MM.1S (cell line): Measurements from ENCODE around the gene ABCA1.

ENCODE experiments used
- DNase-seq: peaks from one replicate; pipeline ENCODE4 v3.0.0-alpha.2; 2015
- H2AFZ ChIP-seq: fragments of 300-600 bp; sonication (generic); 2 replicates; pipeline ENCODE4 v1.6.0; 2016; ENCODE audit warnings: antibody characterized with exemption, low read length
- H3F3A ChIP-seq: fragments of 300-600 bp; sonication (generic); 2 replicates; pipeline ENCODE4 v1.6.1; 2016; ENCODE audit warnings: mild to moderate bottlenecking, antibody characterized with exemption, low read length, moderate library complexity, mixed read lengths; ENCODE audit not compliant: insufficient read depth
- H3K27ac ChIP-seq: fragments of 300-600 bp; sonication (generic); 2 replicates; pipeline ENCODE4 v1.5.1; 2016; ENCODE audit warnings: mild to moderate bottlenecking, low read length
- H3K27me3 ChIP-seq: fragments of 300-600 bp; sonication (generic); replicated peaks from 2 replicates; pipeline ENCODE4 v1.6.0; 2016; ENCODE audit warnings: low read length; ENCODE audit not compliant: insufficient read depth
- H3K36me3 ChIP-seq: fragments of 300-600 bp; sonication (generic); replicated peaks from 2 replicates; pipeline ENCODE4 v1.6.1; 2016; ENCODE audit warnings: mild to moderate bottlenecking, low read length, mixed read lengths; ENCODE audit not compliant: insufficient read depth
- H3K4me1 ChIP-seq: fragments of 300-600 bp; sonication (generic); 2 replicates; pipeline ENCODE4 v1.6.1; 2016; ENCODE audit warnings: low read length, mixed read lengths
- H3K4me2 ChIP-seq: fragments of 300-600 bp; sonication (generic); 2 replicates; pipeline ENCODE4 v1.6.0; 2016; ENCODE audit warnings: low read depth, low read length
- H3K4me3 ChIP-seq: fragments of 300-600 bp; sonication (generic); 2 replicates; pipeline ENCODE4 v1.5.1; 2016; ENCODE audit warnings: low read length, mixed read lengths
- H3K79me2 ChIP-seq: fragments of 300-600 bp; sonication (generic); 2 replicates; pipeline ENCODE4 v1.6.1; 2016; ENCODE audit warnings: mixed run types, low read length, mixed read lengths
- H3K9ac ChIP-seq: fragments of 300-600 bp; sonication (generic); 2 replicates; pipeline ENCODE4 v1.6.1; 2016; ENCODE audit warnings: low read length, mixed read lengths
- H3K9me2 ChIP-seq: fragments of 300-600 bp; sonication (generic); replicated peaks from 2 replicates; pipeline ENCODE4 v1.6.1; 2016; ENCODE audit warnings: mild to moderate bottlenecking, low read length, mixed read lengths; ENCODE audit not compliant: insufficient read depth
- H3K9me3 ChIP-seq: fragments of 300-600 bp; sonication (generic); replicated peaks from 2 replicates; pipeline ENCODE4 v1.6.1; 2016; ENCODE audit warnings: mild to moderate bottlenecking, low read length, mixed read lengths; ENCODE audit not compliant: insufficient read depth
- H4K20me1 ChIP-seq: fragments of 300-600 bp; sonication (generic); 2 replicates; pipeline ENCODE4 v1.6.1; 2016; ENCODE audit warnings: mild to moderate bottlenecking, low read length, moderate library complexity, mixed read lengths; ENCODE audit not compliant: insufficient read depth
- CTCF ChIP-seq: fragments of 300-600 bp; sonication (generic); IDR thresholded peaks from 2 replicates; pipeline ENCODE4 v1.5.1; 2016; ENCODE audit warnings: antibody characterized with exemption, low read length, mixed read lengths
- EZH2 ChIP-seq: fragments of 300-600 bp; sonication (generic); optimal IDR thresholded peaks from 2 replicates; pipeline ENCODE3; 2017; ENCODE audit warnings: low read depth, mild to moderate bottlenecking, antibody characterized with exemption, low read length, mixed read lengths
- EZH2phosphoT487 ChIP-seq: fragments of 300-600 bp; sonication (generic); IDR thresholded peaks from 2 replicates; pipeline ENCODE4 v1.6.1; 2018; ENCODE audit warnings: antibody characterized with exemption, low read length

Gene ABCA1

DNA sequence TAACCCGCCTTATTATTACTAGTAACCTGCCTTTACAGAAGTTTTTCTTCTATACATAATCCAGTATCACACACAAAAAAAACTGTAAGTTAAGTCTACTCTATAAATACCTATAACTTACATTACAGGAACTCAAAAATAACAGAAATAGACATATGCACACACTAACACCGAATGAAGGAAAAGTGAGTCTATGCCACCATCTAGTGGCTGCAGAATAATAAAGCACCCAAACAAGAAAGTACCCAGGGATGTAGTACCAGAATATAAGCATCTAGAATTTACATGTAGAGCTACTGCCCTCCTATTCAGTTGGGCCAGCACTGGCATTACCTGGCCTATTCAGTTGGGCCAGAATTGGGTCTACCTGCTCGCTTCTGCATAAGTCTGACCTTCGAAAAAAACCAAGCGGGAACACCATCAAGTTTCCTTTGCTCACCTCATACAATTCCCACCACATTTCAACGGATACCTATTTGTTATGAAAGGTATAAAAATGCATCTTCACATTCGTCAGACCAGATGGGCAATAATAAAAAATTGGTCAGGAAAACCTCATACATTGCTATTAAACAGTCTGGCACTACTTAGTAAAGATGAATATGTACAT lies 184.5 kb downstream of the ABCA1 start:
- Histone ChIP-seq H3K4me3 (no peak overlapping the region), H2AFZ (no peak overlapping the region), H3K27me3 (no peaks in the 10 kb centered on the region), H3K9ac (no peak overlapping the region), H3K36me3 (no peaks in the 10 kb centered on the region), H3K9me3 (no peaks in the 10 kb centered on the region), H4K20me1 (no peaks in the 10 kb centered on the region), H3K27ac (no peak overlapping the region), H3K79me2 (0 out of 2 replicates have a peak, but pooled peaks cover 3% of the 10 kb centered on the region), H3K4me1 (no peaks in the 10 kb centered on the region), H3K4me2 (no peak overlapping the region), H3K9me2 (no peaks in the 10 kb centered on the region), H3F3A (peaks cover 10% of the 10 kb centered on the region)
- DNase-seq: peak; percentile 69
- TF ChIP-seq EZH2 (no peak), EZH2phosphoT487 (no peak), CTCF (peak; percentile 78)

DNA sequence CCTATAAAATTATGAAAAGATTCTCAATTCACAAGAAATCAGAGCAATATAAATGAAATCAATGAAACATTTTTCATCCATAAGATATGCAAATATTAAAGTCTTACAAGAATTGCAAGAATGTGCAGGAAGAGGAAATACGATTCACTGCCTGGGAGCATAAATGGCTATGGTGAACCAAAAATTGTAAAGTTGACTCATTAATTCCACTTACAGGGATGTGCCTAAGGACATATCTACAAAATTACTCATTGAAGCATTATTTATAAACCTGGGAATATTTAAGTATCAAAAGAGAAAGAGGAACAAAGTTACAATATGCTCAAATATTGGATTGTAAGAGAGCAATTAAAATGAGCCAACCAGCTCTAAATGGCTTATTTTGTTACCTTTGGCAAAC lies 187.3 kb downstream of the ABCA1 start:
- no peak overlapping the region for H2AFZ ChIP-seq
- H3K36me3 ChIP-seq: no peaks in the 10 kb centered on the region
- no peak for DNase-seq
- H3K79me2 ChIP-seq: no peaks in the 10 kb centered on the region
- H3F3A ChIP-seq: no peaks in the 10 kb centered on the region
- H3K4me2 ChIP-seq: no peak overlapping the region
- no peaks in the 10 kb centered on the region for H4K20me1 ChIP-seq
- no peak overlapping the region for H3K9ac ChIP-seq
- H3K27ac ChIP-seq: no peak overlapping the region
- no peaks in the 10 kb centered on the region for H3K9me2 ChIP-seq
- TF ChIP-seq EZH2: no peak
- no peak for TF ChIP-seq CTCF
- no peak for TF ChIP-seq EZH2phosphoT487
- no peak overlapping the region for H3K4me3 ChIP-seq
- H3K4me1 ChIP-seq: no peaks in the 10 kb centered on the region
- H3K27me3 ChIP-seq: no peaks in the 10 kb centered on the region
- no peaks in the 10 kb centered on the region for H3K9me3 ChIP-seq

DNA sequence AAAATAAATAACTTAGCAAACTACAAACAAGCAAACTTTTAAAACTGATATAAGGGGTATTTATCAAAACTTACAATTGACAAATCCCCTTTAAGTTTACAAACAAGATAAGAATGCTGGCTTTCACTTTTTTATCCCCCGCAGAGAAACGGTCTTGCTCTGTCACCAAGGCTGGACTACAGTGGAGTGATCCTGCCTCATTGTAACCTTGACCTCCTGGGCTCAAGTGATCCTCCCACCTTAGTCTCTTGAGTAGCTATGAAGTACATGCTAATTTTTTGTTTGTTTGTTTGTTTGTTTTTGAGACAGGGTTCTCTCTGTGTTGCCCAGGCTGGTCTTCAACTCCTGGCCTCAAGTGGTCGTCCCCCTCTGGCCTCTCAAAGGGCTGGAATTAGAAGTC lies 189.5 kb downstream of the ABCA1 start:
- no peaks in the 10 kb centered on the region for H4K20me1 ChIP-seq
- no peak overlapping the region for H3K4me3 ChIP-seq
- no peak overlapping the region for H3K27ac ChIP-seq
- DNase-seq: no peak
- no peak overlapping the region for H3K4me2 ChIP-seq
- no peaks in the 10 kb centered on the region for H3K9me2 ChIP-seq
- no peaks in the 10 kb centered on the region for H3F3A ChIP-seq
- no peaks in the 10 kb centered on the region for H3K79me2 ChIP-seq
- no peak for TF ChIP-seq CTCF
- no peak for TF ChIP-seq EZH2
- no peak for TF ChIP-seq EZH2phosphoT487
- H3K9ac ChIP-seq: no peak overlapping the region
- no peak overlapping the region for H2AFZ ChIP-seq
- H3K27me3 ChIP-seq: no peaks in the 10 kb centered on the region
- H3K9me3 ChIP-seq: no peaks in the 10 kb centered on the region
- H3K36me3 ChIP-seq: no peaks in the 10 kb centered on the region
- no peaks in the 10 kb centered on the region for H3K4me1 ChIP-seq
